OCI-LY7 (cell line): ENCODE data around the gene SLC35F2. TPM values are rescaled to one million over a fixed set of nuclear protein-coding genes. Genes with fewer than 3 reads are reported as not detected.

Experiments used
- Bru-seq: library from RNA; stranded (reverse); fragments of 400-500 nt; gene quantifications from one replicate; lab custom pipeline; 2021; lab: Mats Ljungman, UMichigan
- BruChase-seq, 2 experiments: library from RNA; stranded (reverse); fragments of 400-500 nt; gene quantifications; one replicate each; lab custom pipeline; 2021; lab: Mats Ljungman, UMichigan
- BruUV-seq: library from RNA; stranded (reverse); fragments of 400-500 nt; replicated peaks from 2 replicates; lab custom pipeline; 2021; lab: Mats Ljungman, UMichigan
- CTCF ChIA-PET: fragments of 300-600 bp; sonication (Branson Sonifier 250); formaldehyde crosslinking; loops from one replicate; lab custom pipeline; 2022; ENCODE audit warnings: antibody characterized with exemption; ENCODE audit not compliant: unreplicated experiment; lab: Charles Lee
- POLR2A ChIA-PET: fragments of 300-600 bp; sonication (Branson Sonifier 250); formaldehyde crosslinking; loops from one replicate; lab custom pipeline; 2022; ENCODE audit warnings: antibody characterized with exemption; lab: Charles Lee
- DNase-seq: peaks from one replicate; pipeline ENCODE4 v3.0.0-alpha.2; 2015; ENCODE audit warnings: low spot score
- H2AFZ ChIP-seq: fragments of 200-600 bp; sonication (generic), shearing (Covaris generic); 2 replicates; pipeline ENCODE4 v1.6.1; 2014; ENCODE audit warnings: mild to moderate bottlenecking, antibody characterized with exemption, low read length, moderate library complexity
- H3K27ac ChIP-seq: fragments of 200-600 bp; sonication (generic); 2 replicates; pipeline ENCODE4 v1.5.1; 2014; ENCODE audit warnings: mixed run types, low read depth, mild to moderate bottlenecking, moderate library complexity, low read length, inconsistent platforms; ENCODE audit not compliant: poor library complexity, severe bottlenecking
- H3K36me3 ChIP-seq: fragments of 200-600 bp; sonication (generic); 2 replicates; pipeline ENCODE4 v1.6.1; 2014; ENCODE audit warnings: mild to moderate bottlenecking, antibody characterized with exemption, low read length, moderate library complexity, mixed read lengths; ENCODE audit not compliant: insufficient read depth
- H3K4me1 ChIP-seq: fragments of 200-600 bp; sonication (generic); 2 replicates; pipeline ENCODE4 v1.5.1; 2014; ENCODE audit warnings: mild to moderate bottlenecking, low read length; ENCODE audit not compliant: insufficient read depth, poor library complexity, severe bottlenecking
- H3K4me2 ChIP-seq: fragments of 200-600 bp; sonication (generic); 2 replicates; pipeline ENCODE4 v1.6.1; 2014; ENCODE audit warnings: mild to moderate bottlenecking, low read length
- H3K4me3 ChIP-seq: fragments of 200-600 bp; sonication (generic); 2 replicates; pipeline ENCODE4 v1.5.1; 2014; ENCODE audit warnings: mild to moderate bottlenecking, low read depth, low read length; ENCODE audit not compliant: poor library complexity, severe bottlenecking
- H3K79me2 ChIP-seq: fragments of 200-600 bp; sonication (generic); 2 replicates; pipeline ENCODE4 v1.6.1; 2016; ENCODE audit warnings: low read depth, mild to moderate bottlenecking, low read length, moderate library complexity, mixed read lengths; ENCODE audit not compliant: insufficient read depth
- H3K9me2 ChIP-seq: fragments of 200-600 bp; sonication (generic); 2 replicates; pipeline ENCODE4 v1.6.1; 2016; ENCODE audit warnings: mild to moderate bottlenecking, low read length, mixed read lengths; ENCODE audit not compliant: insufficient read depth
- H3K9me3 ChIP-seq: fragments of 200-600 bp; sonication (generic); 2 replicates; pipeline ENCODE4 v1.6.1; 2014; ENCODE audit warnings: mild to moderate bottlenecking, mixed run types, low read length, mixed read lengths
- H4K20me1 ChIP-seq: fragments of 200-600 bp; sonication (generic); 2 replicates; pipeline ENCODE4 v1.6.1; 2014; ENCODE audit warnings: mild to moderate bottlenecking, antibody characterized with exemption, low read length, moderate library complexity, mixed read lengths; ENCODE audit not compliant: insufficient read depth
- EZH2phosphoT487 ChIP-seq: fragments of 200-600 bp; sonication (generic); IDR thresholded peaks from 2 replicates; pipeline ENCODE4 v1.6.1; 2018; ENCODE audit warnings: low read depth, borderline replicate concordance, mild to moderate bottlenecking, mixed run types, antibody characterized with exemption, low read length, moderate library complexity, mixed read lengths
- intact Hi-C: fragments of 100-400 bp; cut with micrococcal nuclease; formaldehyde crosslinking; loops from one replicate; pipeline ENCODE4 v1.10.0; 2022; ENCODE audit not compliant: unreplicated experiment
- long read RNA-seq: library from polyadenylated mRNA; stranded (forward); transcript quantifications from one replicate; pipeline ENCODE4 v2.0.0, GENCODE V29; 2022
- total RNA-seq, 2 experiments: library from RNA; depleted of rRNA in 1 of 2; stranded (reverse); fragments of >200 nt in 1 of 2; shearing (Covaris generic) in 1 of 2; gene quantifications; 2 replicates each; pipeline ENCODE4 v1.2.3, GENCODE V29; 2014 to 2022
- TF ChIP-seq, protein P1 (sequence below): fragments of 200-600 bp; sonication (generic); conservative IDR thresholded peaks from 2 replicates; pipeline ENCODE4 v1.5.1; 2014; ENCODE audit warnings: mild to moderate bottlenecking, antibody characterized with exemption, low read length, moderate library complexity, mixed read lengths

SLC35F2 gene, protein sequence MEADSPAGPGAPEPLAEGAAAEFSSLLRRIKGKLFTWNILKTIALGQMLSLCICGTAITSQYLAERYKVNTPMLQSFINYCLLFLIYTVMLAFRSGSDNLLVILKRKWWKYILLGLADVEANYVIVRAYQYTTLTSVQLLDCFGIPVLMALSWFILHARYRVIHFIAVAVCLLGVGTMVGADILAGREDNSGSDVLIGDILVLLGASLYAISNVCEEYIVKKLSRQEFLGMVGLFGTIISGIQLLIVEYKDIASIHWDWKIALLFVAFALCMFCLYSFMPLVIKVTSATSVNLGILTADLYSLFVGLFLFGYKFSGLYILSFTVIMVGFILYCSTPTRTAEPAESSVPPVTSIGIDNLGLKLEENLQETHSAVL
- total RNA-seq (2014; rRNA removed; shearing (Covaris generic)): 20.9 and 23.3 TPM in 2 replicates
- 21.1 and 21.6 TPM in 2 replicates for total RNA-seq (2022)
- Bru-seq, nascent RNA: percentile 65 among the genes with signal in this experiment
- BruChase-seq, experiment 1, labeled RNA remaining after a 6-hour chase: percentile 67 among the genes with signal in this experiment
- BruChase-seq, experiment 2, labeled RNA remaining after a 2-hour chase: percentile 65 among the genes with signal in this experiment
- long read RNA-seq, transcript SLC35F2-204 (8 exons, 3,170 nt): major isoform, 44 of 55 reads
- long read RNA-seq, partial matches to known transcripts: 4 of 55 reads
- long read RNA-seq, other reads (novel, unspliced or antisense): 3 of 55 reads

DNA sequence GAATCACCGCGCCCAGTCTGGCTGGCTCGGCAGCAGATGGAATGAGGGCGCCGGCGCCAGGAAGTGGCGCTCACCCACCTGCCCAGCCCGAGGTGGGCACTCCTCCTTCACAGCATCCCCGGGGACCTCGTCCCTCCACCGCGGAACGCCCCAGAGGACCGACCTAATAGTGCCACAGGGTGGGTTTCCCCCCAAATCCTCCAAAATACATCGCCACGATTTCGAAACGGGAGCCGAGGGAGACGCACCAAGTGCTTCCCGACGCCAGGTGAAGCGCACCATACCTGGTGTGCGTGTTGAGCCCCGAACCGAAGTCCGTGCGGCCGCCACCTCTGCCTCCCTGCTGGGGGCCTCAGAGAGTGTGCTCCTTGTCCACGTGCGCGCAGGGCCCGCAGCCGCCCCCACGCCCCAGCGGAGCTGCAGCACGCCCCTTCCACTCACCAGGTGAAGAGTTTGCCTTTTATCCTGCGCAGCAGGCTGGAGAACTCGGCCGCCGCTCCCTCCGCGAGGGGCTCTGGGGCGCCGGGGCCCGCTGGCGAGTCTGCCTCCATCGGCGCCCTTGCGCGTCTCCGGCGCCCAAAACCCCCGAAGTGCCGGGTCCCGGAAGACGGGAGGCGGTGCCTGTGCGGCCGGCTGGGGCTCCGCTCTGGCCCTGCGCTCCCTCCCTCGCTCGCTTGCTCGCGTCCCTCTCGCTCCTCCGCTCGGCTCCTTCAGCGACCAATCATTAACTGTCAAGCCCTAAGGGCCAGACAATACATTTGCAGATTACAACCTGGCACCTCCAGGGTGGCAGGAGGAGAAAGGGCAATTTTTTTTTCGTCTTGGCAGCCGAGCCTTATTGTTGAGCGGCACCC is at the start of gene SLC35F2:
TSS of gene SLC35F2 (minus strand) at position 571 of the 854 bp plus-strand sequence. CDS start at position 551, 20 bp downstream.
- H3K4me1 ChIP-seq: peaks cover 18% of the 10 kb centered on the region
- peak within 1 kb of the TSS; percentile 85 for H3K4me3 ChIP-seq
- peak within 1 kb of the TSS; percentile 98 for H2AFZ ChIP-seq
- peak; percentile 91 for DNase-seq
- H3K4me2 ChIP-seq: peak within 1 kb of the TSS; percentile 71
- POLR2A ChIA-PET: interaction anchor here (1.1 to 1.2 kb wide), 2 partner anchors 65 to 82 kb away, joined by 4 to 5 read pairs; no protein-coding TSS in a partner anchor
- H3K79me2 ChIP-seq: peaks cover 43% of the 10 kb centered on the region
- H3K9me3 ChIP-seq: no peaks in the 10 kb centered on the region
- no peaks in the 10 kb centered on the region for H3K9me2 ChIP-seq
- BruUV-seq: no TSS peak
- TF ChIP-seq EZH2phosphoT487: no peak
- TF ChIP-seq, protein P1, sequence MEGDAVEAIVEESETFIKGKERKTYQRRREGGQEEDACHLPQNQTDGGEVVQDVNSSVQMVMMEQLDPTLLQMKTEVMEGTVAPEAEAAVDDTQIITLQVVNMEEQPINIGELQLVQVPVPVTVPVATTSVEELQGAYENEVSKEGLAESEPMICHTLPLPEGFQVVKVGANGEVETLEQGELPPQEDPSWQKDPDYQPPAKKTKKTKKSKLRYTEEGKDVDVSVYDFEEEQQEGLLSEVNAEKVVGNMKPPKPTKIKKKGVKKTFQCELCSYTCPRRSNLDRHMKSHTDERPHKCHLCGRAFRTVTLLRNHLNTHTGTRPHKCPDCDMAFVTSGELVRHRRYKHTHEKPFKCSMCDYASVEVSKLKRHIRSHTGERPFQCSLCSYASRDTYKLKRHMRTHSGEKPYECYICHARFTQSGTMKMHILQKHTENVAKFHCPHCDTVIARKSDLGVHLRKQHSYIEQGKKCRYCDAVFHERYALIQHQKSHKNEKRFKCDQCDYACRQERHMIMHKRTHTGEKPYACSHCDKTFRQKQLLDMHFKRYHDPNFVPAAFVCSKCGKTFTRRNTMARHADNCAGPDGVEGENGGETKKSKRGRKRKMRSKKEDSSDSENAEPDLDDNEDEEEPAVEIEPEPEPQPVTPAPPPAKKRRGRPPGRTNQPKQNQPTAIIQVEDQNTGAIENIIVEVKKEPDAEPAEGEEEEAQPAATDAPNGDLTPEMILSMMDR: peak; percentile 54
- peaks cover 14% of the 10 kb centered on the region for H3K36me3 ChIP-seq
- intact Hi-C loops: loop anchor here (2.0 to 5.0 kb wide), 6 partner anchors 70 to 804 kb away; partner anchors contain the start of genes ACAT1, ALKBH8, C11orf65 and CWF19L2
- H4K20me1 ChIP-seq: no peaks in the 10 kb centered on the region
- H3K27ac ChIP-seq: peak within 1 kb of the TSS; percentile 62
- CTCF ChIA-PET: no interaction called here

DNA sequence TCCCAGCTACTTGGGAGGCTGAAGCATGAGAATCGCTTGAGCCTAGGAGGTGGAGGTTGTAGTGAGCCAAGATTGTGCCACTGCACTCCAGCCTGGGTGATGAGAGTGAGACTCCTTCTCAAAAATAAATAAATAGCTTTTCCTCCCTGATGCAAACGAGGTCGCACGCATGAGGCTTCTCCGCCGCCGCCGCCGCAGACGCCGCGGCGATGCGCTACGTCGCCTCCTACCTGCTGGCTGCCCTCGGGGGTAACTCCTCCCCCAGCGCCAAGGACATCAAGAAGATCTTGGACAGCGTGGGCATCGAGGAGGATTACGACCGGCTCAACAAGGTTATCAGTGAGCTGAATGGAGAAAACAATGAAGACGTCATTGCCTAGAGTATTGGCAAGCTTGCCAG is 49.6 kb upstream of the SLC35F2 start:
- intact Hi-C loops: no loop called here
- Histone ChIP-seq H3K79me2 (no peaks in the 10 kb centered on the region), H3K4me1 (no peaks in the 10 kb centered on the region), H4K20me1 (no peaks in the 10 kb centered on the region), H3K9me2 (no peaks in the 10 kb centered on the region), H3K4me3 (no peak overlapping the region), H3K4me2 (no peak overlapping the region), H2AFZ (no peak overlapping the region), H3K9me3 (no peaks in the 10 kb centered on the region), H3K27ac (no peak overlapping the region), H3K36me3 (no peaks in the 10 kb centered on the region)
- TF ChIP-seq, protein P1: no peak
- TF ChIP-seq EZH2phosphoT487: no peak
- DNase-seq: no peak
- ChIA-PET POLR2A (interaction anchor here (0.6 kb wide), 1 partner anchor 707 kb away, joined by 3 read pairs; no protein-coding TSS in a partner anchor), CTCF (no interaction called here)
- no TSS peak for BruUV-seq
